NB4 (cell line): ENCODE measurements around the gene ABCB9.

Source experiments
- DNase-seq: peaks from one replicate; pipeline ENCODE4 v3.0.0; 2010; ENCODE audit warnings: low read depth
- H3K4me3 ChIP-seq: one replicate; pipeline ENCODE4 v1.5.1; 2011; ENCODE audit warnings: mild to moderate bottlenecking, low read depth, low read length, moderate library complexity
- MYC ChIP-seq: IDR thresholded peaks from 2 replicates; pipeline ENCODE4 v1.6.1; 2011; ENCODE audit warnings: low read depth, low read length
- POLR2A ChIP-seq: IDR thresholded peaks from 2 replicates; pipeline ENCODE4 v1.6.1; 2011; ENCODE audit warnings: mild to moderate bottlenecking; ENCODE audit not compliant: insufficient read length; ENCODE audit errors: extremely low read depth
- TF ChIP-seq, protein P1 (sequence below): IDR thresholded peaks from one replicate; pipeline ENCODE4 v1.5.1; 2012; ENCODE audit warnings: low read depth, low read length
- TF ChIP-seq, protein P2 (sequence below): IDR thresholded peaks from 2 replicates; pipeline ENCODE4 v1.6.1; 2011; ENCODE audit warnings: low read depth, low read length

Gene ABCB9

DNA sequence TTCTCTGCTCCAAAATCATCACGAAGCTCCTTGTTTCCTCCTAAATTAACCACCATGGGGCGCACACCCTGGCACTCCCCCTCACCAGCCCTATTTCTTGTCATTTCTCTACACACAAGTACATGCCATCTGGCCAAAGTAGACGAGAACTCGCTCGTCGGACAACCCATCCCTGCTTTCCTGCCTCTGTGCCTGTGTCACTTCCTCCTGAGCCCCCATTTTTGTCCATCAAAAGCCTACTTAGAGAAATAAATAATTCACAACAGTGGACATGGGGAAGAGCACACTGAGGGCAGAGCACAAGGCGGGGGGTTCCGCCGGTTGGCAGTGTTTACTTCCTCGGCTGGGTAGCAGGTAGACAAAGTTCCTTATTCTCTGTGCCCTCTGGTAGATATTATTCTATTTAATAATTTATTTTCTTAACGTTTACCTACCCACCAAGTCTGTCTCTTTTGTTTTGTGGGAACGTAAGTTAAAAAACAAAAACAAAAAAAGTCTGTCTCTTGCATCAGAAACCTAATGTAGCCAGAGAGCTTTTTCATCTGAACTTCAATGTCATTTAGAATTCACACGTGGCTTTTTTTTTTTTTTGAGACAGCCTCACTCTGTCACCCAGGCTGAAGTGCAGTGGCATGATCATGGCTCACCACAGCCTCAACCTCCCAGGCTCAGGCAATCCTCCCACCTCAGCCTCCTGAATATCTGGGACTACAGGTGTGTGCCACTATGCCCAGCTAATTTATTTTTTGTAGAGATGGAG lies 76.3 kb downstream of the ABCB9 start:
- H3K4me3 ChIP-seq: no peak overlapping the region
- peak; percentile 52 for DNase-seq
- TF ChIP-seq, protein P1, sequence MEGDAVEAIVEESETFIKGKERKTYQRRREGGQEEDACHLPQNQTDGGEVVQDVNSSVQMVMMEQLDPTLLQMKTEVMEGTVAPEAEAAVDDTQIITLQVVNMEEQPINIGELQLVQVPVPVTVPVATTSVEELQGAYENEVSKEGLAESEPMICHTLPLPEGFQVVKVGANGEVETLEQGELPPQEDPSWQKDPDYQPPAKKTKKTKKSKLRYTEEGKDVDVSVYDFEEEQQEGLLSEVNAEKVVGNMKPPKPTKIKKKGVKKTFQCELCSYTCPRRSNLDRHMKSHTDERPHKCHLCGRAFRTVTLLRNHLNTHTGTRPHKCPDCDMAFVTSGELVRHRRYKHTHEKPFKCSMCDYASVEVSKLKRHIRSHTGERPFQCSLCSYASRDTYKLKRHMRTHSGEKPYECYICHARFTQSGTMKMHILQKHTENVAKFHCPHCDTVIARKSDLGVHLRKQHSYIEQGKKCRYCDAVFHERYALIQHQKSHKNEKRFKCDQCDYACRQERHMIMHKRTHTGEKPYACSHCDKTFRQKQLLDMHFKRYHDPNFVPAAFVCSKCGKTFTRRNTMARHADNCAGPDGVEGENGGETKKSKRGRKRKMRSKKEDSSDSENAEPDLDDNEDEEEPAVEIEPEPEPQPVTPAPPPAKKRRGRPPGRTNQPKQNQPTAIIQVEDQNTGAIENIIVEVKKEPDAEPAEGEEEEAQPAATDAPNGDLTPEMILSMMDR: no peak
- TF ChIP-seq, protein P2, sequence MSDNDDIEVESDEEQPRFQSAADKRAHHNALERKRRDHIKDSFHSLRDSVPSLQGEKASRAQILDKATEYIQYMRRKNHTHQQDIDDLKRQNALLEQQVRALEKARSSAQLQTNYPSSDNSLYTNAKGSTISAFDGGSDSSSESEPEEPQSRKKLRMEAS: no peak
- TF ChIP-seq MYC: 0 out of 2 replicates have a peak, but pooled peaks have one; percentile 10

DNA sequence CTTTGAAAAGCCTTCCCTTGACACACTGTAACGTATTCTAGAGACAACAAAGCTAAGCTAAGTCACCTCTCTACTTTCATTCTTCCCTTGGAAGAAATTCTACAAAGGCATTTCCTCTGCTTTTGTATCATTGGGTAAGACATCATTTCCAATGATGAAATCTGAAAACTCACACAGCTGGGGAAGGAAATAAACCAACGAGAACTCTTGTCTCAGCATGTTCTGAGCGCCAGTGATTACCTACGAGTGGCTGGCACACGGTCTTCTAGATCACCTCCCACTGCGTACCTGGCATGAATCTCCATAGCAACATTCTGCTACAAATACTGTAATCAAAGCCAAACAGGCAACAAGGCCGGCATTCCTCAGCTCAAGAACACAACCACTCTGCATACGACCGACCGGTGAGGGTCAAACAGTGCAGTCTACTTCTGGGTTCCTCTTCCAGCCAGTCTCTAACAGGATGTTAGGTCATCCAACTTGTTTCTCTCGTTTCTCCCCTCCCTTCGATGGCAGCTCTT lies 78.0 kb downstream of the ABCB9 start:
- DNase-seq: peak; percentile 85
- peak overlapping the region; percentile 59 for H3K4me3 ChIP-seq
- TF ChIP-seq POLR2A (no peak), MYC (no peak)
- TF ChIP-seq, protein P2: peak; percentile 37; the same call in 1 of the 2 replicates
- TF ChIP-seq, protein P1: no peak

DNA sequence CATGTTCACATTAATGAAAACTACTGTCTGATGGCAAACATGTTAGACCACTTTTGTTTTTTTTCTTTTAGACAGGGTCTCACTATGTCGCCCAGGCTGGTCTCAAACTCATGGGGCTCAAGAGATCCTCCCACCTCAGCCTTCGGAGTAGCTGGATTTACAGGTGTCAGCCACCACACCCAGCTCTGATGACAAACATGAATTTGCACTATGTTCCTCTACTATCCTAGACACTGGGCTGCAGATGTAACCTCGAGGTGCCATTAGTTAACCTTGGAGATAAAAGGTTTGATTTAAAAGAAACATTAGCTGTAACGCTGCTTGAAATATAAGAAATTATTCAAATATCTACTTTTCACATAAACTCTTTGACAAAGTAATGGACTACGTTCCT lies 78.4 kb downstream of the ABCB9 start:
- no peak for DNase-seq
- H3K4me3 ChIP-seq: peak overlapping the region; percentile 59
- no peak for TF ChIP-seq MYC
- TF ChIP-seq, protein P1: no peak
- TF ChIP-seq, protein P2: no peak
- TF ChIP-seq POLR2A: no peak

- DNase-seq: peak; percentile 44
- no peak overlapping the region for H3K4me3 ChIP-seq
- TF ChIP-seq, protein P1: no peak
- TF ChIP-seq MYC: no peak
- TF ChIP-seq POLR2A: no peak
- TF ChIP-seq, protein P2: no peak
These were observed 79.1 kb downstream of the ABCB9 start for GRCh38 chr12:122886851-122887818.

GRCh38 chr12:122886161-122886560 lies 80.1 kb downstream of the ABCB9 start:
- no peak for DNase-seq
- no peak overlapping the region for H3K4me3 ChIP-seq
- TF ChIP-seq POLR2A (no peak), MYC (no peak)
- TF ChIP-seq, protein P1: no peak
- TF ChIP-seq, protein P2: no peak
